ENCODE measurements around the gene AVPR2. TPM values are rescaled to one million over a fixed set of nuclear protein-coding genes. Genes with fewer than 3 reads are reported as not detected.
A peak's percentile ranks its signal among the peaks of the same experiment; 100 is the strongest.

AVPR2 gene
- total RNA-seq, 1 donor from 2014 or later, result not detected

DNA sequence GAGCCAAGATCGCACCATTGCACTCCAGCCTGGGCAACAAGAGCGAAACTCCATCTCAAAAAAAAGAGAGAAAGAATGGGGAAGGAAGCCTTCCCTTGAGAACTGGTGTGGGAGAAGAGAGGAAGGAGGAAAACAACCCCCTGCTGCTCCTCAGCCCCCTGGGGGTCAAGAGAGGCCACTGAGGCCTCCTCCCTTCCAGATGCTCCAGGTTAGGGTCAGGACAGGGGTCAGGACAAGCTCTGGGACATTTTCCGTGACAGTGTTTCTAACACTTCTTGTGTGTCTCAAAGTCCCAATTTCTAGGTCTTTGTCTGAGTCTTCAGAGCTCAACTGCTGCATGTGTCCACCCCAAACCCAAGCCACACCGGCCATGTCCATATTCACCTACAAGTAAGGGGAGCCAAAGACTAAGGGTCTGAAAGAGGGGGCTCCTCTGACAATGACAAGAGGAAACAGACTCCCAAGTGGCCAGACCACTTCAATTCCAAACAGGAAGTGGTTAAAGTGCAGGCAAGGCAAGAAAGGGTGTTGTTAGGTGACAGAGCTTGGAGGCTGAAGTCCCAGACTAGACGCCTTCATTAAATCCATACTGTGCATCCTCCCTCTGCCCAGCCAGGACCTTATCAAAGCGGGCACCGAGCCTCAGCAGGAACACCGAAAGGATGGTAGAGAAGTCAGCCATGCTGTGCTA is 26.8 kb upstream of the AVPR2 start:
- H3K4me1 Mint-ChIP-seq, result peaks cover 8% of the 10 kb centered on the region
- H3K27me3 Mint-ChIP-seq (ENCODE audit: low read depth), result peaks cover 24% of the 10 kb centered on the region
- no peak for DNase-seq (ENCODE audit: low spot score in 2 of 2, unreplicated experiment in 2 of 2)
- peaks cover 2% of the 10 kb centered on the region for H3K36me3 Mint-ChIP-seq
- H3K27ac Mint-ChIP-seq, result no peak overlapping the region
- H3K4me3 Mint-ChIP-seq, result no peak overlapping the region
- TF ChIP-seq, protein P1, sequence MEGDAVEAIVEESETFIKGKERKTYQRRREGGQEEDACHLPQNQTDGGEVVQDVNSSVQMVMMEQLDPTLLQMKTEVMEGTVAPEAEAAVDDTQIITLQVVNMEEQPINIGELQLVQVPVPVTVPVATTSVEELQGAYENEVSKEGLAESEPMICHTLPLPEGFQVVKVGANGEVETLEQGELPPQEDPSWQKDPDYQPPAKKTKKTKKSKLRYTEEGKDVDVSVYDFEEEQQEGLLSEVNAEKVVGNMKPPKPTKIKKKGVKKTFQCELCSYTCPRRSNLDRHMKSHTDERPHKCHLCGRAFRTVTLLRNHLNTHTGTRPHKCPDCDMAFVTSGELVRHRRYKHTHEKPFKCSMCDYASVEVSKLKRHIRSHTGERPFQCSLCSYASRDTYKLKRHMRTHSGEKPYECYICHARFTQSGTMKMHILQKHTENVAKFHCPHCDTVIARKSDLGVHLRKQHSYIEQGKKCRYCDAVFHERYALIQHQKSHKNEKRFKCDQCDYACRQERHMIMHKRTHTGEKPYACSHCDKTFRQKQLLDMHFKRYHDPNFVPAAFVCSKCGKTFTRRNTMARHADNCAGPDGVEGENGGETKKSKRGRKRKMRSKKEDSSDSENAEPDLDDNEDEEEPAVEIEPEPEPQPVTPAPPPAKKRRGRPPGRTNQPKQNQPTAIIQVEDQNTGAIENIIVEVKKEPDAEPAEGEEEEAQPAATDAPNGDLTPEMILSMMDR (IDR thresholded peaks at IDR 0.05; ENCODE audit: unreplicated experiment), result no peak
- H3K9me3 Mint-ChIP-seq, result peaks cover 10% of the 10 kb centered on the region

DNA sequence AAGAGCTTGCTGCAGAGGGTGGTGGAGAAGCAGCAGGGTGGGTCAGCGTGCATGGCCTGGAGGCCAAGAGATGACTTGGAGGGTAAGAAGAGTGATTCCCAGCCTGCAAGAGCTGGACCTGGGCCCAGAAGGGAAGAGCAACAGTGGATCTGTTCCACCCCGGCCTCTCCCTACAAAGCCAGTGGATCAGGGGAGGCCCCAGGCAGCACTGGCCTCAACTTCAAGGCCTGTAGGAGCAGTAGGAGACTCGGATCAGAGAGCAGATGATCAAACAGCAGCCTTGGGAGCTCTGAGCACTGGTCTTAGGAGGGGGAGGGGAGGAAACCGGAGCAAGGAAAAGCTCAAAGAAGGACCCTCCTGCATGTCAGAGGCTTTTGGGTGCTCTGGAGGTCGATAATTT is 26.1 kb upstream of the AVPR2 start:
- no peak overlapping the region for H3K27ac Mint-ChIP-seq
- peaks cover 8% of the 10 kb centered on the region for H3K4me1 Mint-ChIP-seq
- H3K36me3 Mint-ChIP-seq, result peaks cover 2% of the 10 kb centered on the region
- H3K4me3 Mint-ChIP-seq, result no peak overlapping the region
- peaks cover 10% of the 10 kb centered on the region for H3K9me3 Mint-ChIP-seq
- TF ChIP-seq, protein P1 (IDR thresholded peaks at IDR 0.05; ENCODE audit: unreplicated experiment), result no peak
- DNase-seq (ENCODE audit: low spot score in 2 of 2, unreplicated experiment in 2 of 2), result no peak
- H3K27me3 Mint-ChIP-seq (ENCODE audit: low read depth), result peaks cover 27% of the 10 kb centered on the region

DNA sequence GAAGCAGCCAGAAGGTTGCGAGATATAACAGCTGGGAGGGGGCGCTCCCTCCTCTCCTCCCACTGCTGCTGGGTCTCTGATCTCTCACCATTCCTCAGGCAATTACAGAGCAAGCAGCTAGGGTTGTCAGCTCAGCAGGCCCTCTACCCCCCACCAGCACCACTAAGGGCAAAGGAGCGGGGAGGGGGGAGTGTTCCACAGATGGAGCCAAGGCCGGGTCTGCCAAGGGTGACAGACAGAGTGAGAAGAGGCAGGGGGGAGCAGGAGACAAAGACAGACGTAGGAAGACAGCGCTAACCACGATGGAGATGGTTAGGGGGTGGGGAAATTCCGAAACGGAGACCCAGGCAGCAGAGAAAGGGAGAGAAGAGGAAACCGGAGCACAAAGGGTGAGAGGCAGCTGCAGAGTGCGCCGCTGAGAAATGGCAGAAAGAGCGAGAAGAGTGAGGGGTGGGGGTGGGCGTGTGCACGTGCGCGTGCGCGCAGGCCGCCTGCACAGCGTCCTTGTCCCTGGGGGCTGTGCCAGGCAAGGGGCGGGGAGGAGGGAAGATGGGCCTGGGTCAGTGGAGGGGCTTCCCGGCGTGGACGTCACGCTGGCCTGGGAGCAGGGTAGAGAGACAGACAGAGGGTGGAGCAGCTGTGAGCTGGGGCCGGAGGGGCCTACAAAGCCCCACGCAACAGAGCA is 25.4 kb upstream of the AVPR2 start:
- Mint-ChIP-seq H3K4me1 (peaks cover 8% of the 10 kb centered on the region), H3K27ac (no peak overlapping the region), H3K36me3 (peaks cover 2% of the 10 kb centered on the region), H3K9me3 (peaks cover 10% of the 10 kb centered on the region), H3K4me3 (peak overlapping the region; percentile 51), H3K27me3 (ENCODE audit: low read depth) (peaks cover 33% of the 10 kb centered on the region)
- TF ChIP-seq, protein P1 (IDR thresholded peaks at IDR 0.05; ENCODE audit: unreplicated experiment), result no peak
- DNase-seq (ENCODE audit: low spot score in 2 of 2, unreplicated experiment in 2 of 2), result no peak

DNA sequence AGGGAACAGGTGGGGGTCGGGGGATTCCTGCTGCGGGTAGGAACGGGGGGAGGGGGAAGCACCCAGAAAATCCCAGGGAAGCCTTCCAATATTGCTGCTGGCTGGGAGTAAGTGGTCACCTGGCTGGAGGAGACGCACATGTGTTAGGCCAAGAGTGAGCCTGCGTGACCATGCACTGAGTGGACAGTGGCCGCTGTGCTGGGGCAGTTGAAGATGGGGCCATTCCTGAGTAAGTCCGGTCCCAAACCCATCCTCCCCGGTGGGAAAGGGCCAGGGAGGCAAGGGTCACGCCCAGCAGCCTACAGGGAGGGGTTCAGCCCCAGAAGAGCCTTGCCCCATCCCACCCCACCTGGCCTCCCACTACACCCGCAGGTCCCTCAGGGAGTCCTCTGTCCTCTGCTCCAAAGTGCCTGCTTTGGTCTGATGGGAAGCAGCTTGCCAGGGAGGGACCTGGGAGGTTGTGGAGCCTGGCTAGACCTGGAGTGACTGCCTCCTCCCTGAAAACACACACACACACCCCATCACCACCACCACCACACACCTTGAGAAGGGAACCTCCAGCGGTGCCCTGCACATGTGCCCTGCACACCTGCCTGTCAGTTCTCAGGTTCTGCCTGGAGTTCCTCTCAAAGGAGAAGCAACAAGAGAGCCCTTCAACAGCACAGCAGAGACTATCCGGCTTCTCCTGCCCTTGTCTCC is 24.6 kb upstream of the AVPR2 start:
- no peak overlapping the region for H3K4me3 Mint-ChIP-seq
- peaks cover 10% of the 10 kb centered on the region for H3K9me3 Mint-ChIP-seq
- peaks cover 39% of the 10 kb centered on the region for H3K27me3 Mint-ChIP-seq (ENCODE audit: low read depth)
- H3K4me1 Mint-ChIP-seq, result peaks cover 8% of the 10 kb centered on the region
- H3K36me3 Mint-ChIP-seq, result no peaks in the 10 kb centered on the region
- TF ChIP-seq, protein P1 (IDR thresholded peaks at IDR 0.05; ENCODE audit: unreplicated experiment), result no peak
- DNase-seq (ENCODE audit: low spot score in 2 of 2, unreplicated experiment in 2 of 2), result no peak
- H3K27ac Mint-ChIP-seq, result no peak overlapping the region

DNA sequence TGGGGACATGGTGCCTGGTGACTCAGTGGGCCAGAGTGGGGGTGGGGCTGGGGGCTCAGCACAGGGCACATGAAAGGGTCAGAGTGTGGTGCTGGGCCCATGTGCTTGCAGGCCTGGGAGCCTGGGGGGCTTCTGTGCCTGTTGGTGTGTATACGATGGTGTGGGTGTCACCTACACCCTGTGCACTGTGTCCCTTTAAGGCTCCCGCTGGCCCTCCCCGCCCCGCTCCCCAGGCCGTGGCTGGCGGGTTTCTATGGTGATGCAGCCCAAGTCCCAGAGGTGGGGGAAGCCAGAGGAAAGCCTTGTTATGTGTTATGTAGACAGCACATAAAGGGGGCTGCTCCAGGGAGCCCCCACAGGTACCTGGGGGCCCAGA is 24.0 kb upstream of the AVPR2 start:
- Mint-ChIP-seq H3K27ac (no peak overlapping the region), H3K36me3 (no peaks in the 10 kb centered on the region), H3K9me3 (peaks cover 8% of the 10 kb centered on the region), H3K27me3 (ENCODE audit: low read depth) (peaks cover 45% of the 10 kb centered on the region), H3K4me1 (peaks cover 8% of the 10 kb centered on the region), H3K4me3 (no peak overlapping the region)
- TF ChIP-seq, protein P1 (IDR thresholded peaks at IDR 0.05; ENCODE audit: unreplicated experiment), result no peak
- DNase-seq (ENCODE audit: low spot score in 2 of 2, unreplicated experiment in 2 of 2), result no peak
